Measurements from ENCODE around the gene SNED1. TPM values are rescaled to one million over a fixed set of nuclear protein-coding genes. Genes with fewer than 3 reads are reported as not detected.

The SNED1 gene
- total RNA-seq, 2 experiments from 2014 or later: 0.91 to 1.0 TPM

DNA sequence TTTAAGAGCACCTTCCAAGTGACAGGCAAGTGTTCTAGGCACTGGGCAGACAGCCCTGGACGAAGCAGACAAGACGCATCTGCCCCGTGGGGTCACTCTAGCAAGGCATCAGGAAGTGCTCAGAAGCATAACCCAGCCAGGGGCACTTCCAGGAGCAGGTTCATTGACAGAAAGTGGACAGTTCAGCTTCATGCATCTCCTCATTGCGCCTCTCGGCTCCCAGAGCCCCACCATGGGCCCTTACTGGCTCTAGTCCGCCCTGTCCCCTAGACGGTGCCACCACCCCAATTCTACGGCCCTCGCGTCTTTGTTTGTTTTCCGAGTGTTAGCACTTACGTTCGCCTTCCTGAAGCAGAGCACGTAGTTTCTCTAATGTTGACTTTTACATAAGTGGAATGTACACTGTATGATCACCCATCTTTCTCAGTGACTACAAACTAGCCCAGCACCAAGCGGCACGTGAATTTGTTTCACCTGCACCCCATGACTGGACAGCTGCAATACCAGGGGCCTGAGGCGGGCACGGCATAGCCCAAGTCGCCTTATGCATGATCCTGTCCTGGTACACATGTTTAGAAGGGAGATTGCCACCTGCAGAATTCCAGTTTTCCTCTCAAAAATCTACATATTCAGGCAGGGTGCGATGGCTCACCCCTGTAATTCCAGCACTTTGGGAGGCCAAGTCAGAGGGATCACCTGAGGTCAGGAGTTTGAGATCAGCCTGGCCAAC is 33.2 kb downstream of the SNED1 start:
- peaks cover 4% of the 10 kb centered on the region for H3K36me3 Mint-ChIP-seq
- no peaks in the 10 kb centered on the region for H3K27me3 Mint-ChIP-seq
- H3K4me3 Mint-ChIP-seq: no peak overlapping the region
- no peak for DNase-seq
- H3K9me3 Mint-ChIP-seq: peaks cover 4% of the 10 kb centered on the region
- H3K27ac Mint-ChIP-seq: no peak overlapping the region
- peaks cover 2% of the 10 kb centered on the region for H3K4me1 Mint-ChIP-seq

DNA sequence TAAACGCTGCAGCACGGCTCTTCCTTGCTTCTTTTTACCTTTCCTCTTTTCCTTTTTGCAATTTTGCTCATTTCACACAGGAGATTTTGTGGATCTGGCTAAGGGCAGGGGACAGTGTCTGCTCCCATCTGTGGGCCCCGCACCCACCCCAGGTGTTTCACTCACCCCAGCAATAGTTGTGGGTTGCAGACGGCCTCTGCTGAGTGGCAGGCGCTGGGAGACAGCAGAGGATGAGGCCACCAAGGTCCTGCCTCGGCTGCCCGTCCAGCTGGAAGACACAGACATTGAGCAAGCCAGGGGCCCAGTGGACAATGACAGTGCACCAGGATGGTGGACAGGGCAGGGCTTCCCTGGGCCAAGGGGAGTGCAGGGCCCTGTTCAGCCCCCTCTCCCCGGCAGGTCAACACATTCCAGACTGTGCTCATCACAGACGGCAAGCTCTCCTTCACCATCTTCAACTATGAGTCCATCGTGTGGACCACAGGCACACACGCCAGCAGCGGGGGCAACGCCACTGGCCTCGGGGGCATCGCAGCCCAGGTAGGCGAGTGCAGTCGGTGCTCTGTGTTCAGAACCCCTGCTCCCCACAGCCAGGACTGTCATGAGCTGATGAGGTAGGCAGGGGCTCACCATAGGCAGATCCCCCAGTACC is 35.0 kb downstream of the SNED1 start:
- H3K4me1 Mint-ChIP-seq: peaks cover 8% of the 10 kb centered on the region

DNA sequence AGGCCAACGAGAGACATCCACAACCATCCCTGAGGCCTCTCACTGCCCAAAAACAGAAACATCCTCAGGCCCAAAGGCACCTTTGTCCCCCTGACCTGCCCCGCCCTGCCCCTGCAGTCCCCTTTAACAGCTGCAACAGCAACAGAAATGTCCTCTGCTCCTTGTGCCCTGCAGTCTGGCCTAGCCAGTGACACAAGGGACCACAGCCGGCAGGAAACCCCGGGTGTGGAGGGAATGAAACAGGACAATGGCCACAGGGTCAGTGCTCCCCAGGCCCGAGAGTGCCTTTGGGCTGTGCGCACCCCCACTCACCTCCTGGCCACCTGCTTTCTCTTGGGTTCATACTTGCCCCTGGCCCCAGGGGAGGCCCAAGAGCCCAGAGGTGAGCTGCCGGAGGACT is 35.6 kb downstream of the SNED1 start:
- H3K4me1 Mint-ChIP-seq: peaks cover 8% of the 10 kb centered on the region
- H3K27me3 Mint-ChIP-seq: no peaks in the 10 kb centered on the region
- H3K9me3 Mint-ChIP-seq: no peaks in the 10 kb centered on the region
- no peak overlapping the region for H3K27ac Mint-ChIP-seq
- no peak for DNase-seq
- H3K36me3 Mint-ChIP-seq: no peaks in the 10 kb centered on the region
- no peak overlapping the region for H3K4me3 Mint-ChIP-seq

More for the DNA sequence above, 35.0 kb downstream of the SNED1 start:
- no peak overlapping the region for H3K27ac Mint-ChIP-seq
- peaks cover under 1% of the 10 kb centered on the region for H3K36me3 Mint-ChIP-seq
- no peaks in the 10 kb centered on the region for H3K9me3 Mint-ChIP-seq
- DNase-seq: no peak
- H3K27me3 Mint-ChIP-seq: no peaks in the 10 kb centered on the region
- no peak overlapping the region for H3K4me3 Mint-ChIP-seq

DNA sequence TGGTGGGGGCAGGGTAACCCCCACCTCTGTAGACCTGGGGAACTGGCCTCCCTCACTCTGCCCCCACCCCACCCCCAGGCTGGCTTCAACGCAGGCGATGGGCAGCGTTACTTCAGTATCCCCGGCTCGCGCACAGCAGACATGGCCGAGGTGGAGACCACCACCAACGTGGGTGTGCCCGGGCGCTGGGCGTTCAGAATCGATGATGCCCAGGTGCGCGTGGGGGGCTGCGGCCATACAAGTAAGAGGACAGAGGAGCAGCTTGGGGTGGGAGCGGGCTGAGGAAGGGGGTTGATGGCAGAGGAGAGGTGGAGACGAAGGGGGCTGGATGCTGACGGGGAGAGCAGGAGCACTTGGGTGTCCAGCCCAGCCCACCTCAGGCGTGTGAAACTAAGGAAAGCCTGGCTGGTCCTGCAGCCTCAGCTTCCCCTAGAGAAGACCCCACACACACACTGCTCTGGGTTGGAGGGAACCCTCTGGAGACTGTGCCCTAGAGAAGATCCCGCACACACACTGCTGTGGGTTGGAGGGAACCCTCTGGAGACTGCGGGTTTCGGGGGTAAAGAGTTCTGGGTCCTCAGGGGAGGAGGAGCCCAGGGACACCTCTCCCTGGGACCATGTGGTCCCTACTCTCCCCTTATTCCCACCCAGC is 36.2 kb downstream of the SNED1 start:
- H3K4me1 Mint-ChIP-seq: peaks cover 8% of the 10 kb centered on the region
- no peaks in the 10 kb centered on the region for H3K9me3 Mint-ChIP-seq
- no peaks in the 10 kb centered on the region for H3K36me3 Mint-ChIP-seq
- DNase-seq: no peak
- H3K27me3 Mint-ChIP-seq: no peaks in the 10 kb centered on the region
- H3K4me3 Mint-ChIP-seq: peak overlapping the region; percentile 4
- H3K27ac Mint-ChIP-seq: no peak overlapping the region

DNA sequence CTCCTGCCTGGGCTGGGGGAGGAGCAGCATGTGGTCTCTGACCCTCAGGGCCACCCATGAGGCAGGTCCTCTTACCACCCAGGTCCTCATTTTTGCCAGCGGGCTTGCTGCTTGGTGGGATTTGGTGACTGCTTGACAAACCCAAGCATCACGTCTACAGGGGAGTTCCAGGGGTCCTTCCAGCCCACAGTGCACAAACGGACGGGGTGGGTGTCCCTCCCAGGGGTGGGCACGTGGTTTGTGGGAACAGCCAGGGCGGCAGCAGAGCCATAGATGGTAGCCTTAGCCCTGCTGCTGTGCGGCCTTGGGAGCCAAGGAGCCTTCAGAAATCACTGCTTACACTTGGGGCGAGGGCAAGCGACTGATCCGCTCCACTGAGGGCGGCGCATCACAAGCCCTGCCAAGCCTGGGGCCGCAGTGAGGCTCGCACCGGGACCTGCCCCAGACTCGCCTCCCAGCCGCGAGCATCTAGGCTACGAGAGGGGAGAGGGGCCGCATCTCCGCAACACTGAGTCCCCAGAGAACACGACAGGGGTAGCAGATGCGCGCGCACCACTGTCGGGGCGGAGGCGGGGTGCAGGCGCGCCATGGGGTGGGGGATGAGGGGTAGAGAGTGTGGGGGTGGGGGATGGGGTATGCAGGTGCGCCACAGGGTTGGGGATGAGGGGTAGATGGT is 36.9 kb downstream of the SNED1 start:
- H3K27me3 Mint-ChIP-seq: no peaks in the 10 kb centered on the region
- H3K36me3 Mint-ChIP-seq: no peaks in the 10 kb centered on the region
- peak overlapping the region; percentile 29 for H3K4me3 Mint-ChIP-seq
- no peaks in the 10 kb centered on the region for H3K9me3 Mint-ChIP-seq
- no peak overlapping the region for H3K27ac Mint-ChIP-seq
- DNase-seq: peak; percentile 32
- H3K4me1 Mint-ChIP-seq: peaks cover 8% of the 10 kb centered on the region

DNA sequence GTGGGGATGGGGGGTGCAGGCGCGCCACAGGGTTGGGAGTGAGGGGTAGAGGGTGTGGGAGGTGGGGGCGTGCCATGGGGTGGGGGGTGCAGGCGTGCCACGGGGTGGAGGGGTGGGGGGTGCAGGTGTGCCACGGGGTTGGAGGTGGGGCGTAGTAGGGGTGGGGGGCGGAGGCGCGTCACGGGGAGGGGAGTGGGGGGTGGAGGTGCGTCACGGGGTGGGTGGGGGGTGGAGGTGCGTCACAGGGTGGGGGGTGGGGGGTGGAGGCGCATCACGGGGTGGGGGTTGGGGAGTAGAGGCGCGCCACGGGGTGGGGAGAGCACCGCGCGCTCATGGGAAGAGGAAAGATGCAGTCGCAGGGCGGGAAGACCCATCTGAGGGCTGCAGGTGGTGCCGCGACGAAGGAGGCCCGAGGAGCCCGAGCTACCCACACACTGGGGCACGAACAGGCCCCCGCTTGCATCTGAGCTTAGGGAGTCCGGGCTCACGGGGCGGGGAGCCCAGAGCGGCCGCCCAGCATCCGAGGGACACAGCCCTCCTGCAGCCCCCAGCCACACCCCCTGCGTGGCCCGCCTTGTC is 37.5 kb downstream of the SNED1 start:
- peaks cover 8% of the 10 kb centered on the region for H3K4me1 Mint-ChIP-seq
- H3K27ac Mint-ChIP-seq: no peak overlapping the region
- H3K36me3 Mint-ChIP-seq: no peaks in the 10 kb centered on the region
- no peaks in the 10 kb centered on the region for H3K9me3 Mint-ChIP-seq
- H3K27me3 Mint-ChIP-seq: no peaks in the 10 kb centered on the region
- peak overlapping the region; percentile 65 for H3K4me3 Mint-ChIP-seq
- peak; percentile 39 for DNase-seq

DNA sequence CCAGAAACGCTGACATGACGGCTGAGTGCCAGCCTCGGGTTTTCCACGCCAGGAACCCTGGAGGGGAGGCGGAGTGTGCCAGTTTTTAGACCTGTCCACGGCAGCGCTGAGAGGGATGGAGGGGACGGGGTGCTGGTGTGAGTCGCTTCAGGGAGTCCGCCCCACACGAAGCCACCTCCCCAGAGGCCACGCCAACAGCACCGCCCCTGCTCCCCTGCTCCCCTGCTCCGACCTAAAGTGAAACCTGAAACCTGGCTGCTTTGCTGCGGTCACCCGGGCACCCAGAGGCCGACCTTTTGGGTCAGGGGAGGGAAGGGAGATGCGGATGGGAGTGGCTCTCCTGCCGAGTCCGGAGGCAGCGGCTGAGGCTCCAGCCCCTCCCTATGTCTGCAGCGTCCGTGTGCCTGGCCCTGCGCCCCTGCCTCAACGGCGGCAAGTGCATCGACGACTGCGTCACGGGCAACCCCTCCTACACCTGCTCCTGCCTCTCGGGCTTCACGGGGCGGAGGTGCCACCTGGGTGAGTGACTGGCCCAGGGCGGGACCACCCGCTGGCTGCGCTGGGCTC is 38.1 kb downstream of the SNED1 start:
- Mint-ChIP-seq H3K4me1 (peaks cover 11% of the 10 kb centered on the region), H3K27ac (peak overlapping the region; percentile 29), H3K36me3 (no peaks in the 10 kb centered on the region), H3K9me3 (no peaks in the 10 kb centered on the region), H3K27me3 (no peaks in the 10 kb centered on the region), H3K4me3 (peak overlapping the region; percentile 65)
- peak; percentile 73 for DNase-seq

DNA sequence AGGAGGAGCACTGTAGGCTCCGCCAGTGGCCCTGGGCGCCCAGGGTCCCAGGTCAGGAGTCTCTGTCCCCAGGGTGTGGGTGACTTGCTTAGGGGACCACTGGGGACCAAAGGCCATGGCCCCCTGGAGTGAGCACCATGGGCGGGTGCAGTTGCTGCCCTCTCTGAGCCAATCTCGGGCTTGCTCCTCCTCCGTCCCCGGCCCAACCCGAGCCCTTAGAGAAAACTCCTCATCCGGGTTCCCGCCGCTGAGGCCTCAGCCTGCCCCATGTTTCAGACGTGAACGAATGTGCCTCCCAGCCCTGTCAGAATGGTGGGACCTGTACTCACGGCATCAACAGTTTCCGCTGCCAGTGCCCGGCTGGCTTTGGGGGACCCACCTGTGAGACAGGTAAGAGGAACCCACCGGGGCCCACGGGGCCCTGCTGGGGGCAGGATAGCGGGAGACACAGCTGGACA is 38.6 kb downstream of the SNED1 start:
- H3K27me3 Mint-ChIP-seq: no peaks in the 10 kb centered on the region
- H3K9me3 Mint-ChIP-seq: no peaks in the 10 kb centered on the region
- peaks cover 16% of the 10 kb centered on the region for H3K4me1 Mint-ChIP-seq
- H3K4me3 Mint-ChIP-seq: peak overlapping the region; percentile 66
- no peaks in the 10 kb centered on the region for H3K36me3 Mint-ChIP-seq
- no peak overlapping the region for H3K27ac Mint-ChIP-seq
- DNase-seq: peak; percentile 22

DNA sequence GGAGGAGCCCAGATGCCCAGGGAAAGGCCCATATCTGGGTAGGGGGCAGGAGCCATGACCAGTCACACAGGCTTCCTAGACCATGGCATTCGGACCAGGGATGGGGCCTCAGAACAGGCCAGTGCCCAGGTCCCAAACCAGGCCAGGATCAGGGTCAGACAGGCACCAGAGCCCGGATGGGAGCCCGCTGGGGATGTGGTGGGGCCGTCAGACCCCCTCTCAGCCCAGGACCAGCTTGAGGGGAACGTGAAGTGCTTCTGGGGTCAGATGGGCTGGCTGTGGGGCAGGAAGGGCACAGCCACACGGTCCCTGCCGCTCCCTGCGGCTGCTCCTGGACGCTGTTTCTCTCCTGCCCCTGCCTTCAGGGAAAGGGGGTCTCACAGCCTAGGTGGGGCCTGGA is 39.1 kb downstream of the SNED1 start:
- H3K36me3 Mint-ChIP-seq: no peaks in the 10 kb centered on the region
- no peak for DNase-seq
- H3K9me3 Mint-ChIP-seq: no peaks in the 10 kb centered on the region
- peaks cover 19% of the 10 kb centered on the region for H3K4me1 Mint-ChIP-seq
- H3K4me3 Mint-ChIP-seq: no peak overlapping the region
- no peaks in the 10 kb centered on the region for H3K27me3 Mint-ChIP-seq
- no peak overlapping the region for H3K27ac Mint-ChIP-seq

DNA sequence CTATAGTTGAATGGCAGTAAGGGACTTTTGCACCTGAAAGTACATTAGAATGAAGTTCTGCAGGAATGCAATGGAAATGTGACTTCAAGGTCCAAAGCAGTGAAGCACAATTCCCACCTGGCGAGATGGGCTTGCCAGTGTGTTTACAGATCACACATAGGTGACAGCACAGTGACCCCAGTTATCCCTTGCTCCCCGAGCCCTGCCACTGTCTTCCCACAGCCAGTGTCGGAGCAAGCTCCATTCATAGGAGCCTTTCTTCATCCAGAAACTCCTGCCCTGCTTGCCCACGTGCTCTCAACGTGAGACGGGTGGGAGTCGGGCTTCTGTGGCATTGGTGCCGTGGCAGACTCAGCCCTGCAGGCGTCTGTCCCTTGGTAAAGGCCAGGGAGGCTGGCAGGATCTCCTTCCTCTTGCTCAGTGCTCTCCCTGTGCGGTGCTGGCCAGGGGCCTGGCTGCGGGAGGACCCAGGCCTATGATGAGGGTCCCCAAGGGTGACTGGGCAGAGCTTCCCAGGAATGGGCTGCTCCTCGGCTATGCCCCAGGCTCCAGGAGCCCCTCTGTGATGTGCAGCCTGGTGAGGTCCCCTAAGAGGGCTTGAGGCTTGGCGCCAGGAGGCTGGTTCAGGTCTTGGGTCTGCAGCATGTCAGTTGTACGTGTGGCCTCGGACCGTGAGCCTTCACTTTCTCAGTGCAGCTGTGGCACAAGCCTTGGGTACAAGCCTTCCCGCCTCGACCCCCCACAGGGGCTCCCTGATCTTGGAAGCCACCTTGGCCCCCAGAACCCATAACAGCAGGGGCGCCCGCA is 40.2 kb downstream of the SNED1 start:
- no peak for DNase-seq

DNA sequence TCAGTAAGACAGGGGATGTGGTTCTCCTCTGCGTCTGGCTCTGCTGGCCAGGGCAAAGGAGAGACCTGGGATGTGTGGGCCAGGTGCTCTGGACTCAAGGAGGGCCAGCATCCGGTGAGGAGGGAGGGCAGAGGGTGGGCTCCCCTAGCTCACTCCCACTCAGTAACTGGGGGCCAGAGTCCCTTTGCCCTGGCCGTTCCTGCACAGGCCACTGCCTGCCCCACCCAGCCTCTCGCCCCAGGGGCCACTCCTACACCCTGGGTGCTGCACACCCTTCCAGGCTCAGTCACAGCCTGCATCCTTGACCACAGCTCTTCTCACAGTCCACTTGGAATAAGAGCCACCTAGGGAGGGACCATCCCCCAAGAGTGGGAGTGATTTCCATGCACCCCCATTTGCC is 41.0 kb downstream of the SNED1 start:
- H3K36me3 Mint-ChIP-seq: peaks cover 1% of the 10 kb centered on the region
- DNase-seq: no peak
- H3K27ac Mint-ChIP-seq: no peak overlapping the region
- H3K27me3 Mint-ChIP-seq: no peaks in the 10 kb centered on the region
- peaks cover 24% of the 10 kb centered on the region for H3K4me1 Mint-ChIP-seq
- no peak overlapping the region for H3K4me3 Mint-ChIP-seq
- peaks cover 2% of the 10 kb centered on the region for H3K9me3 Mint-ChIP-seq

More for the DNA sequence above, 40.2 kb downstream of the SNED1 start:
- Mint-ChIP-seq H3K4me3 (no peak overlapping the region), H3K36me3 (peaks cover 1% of the 10 kb centered on the region), H3K27me3 (no peaks in the 10 kb centered on the region), H3K27ac (no peak overlapping the region), H3K4me1 (peaks cover 24% of the 10 kb centered on the region), H3K9me3 (peaks cover 2% of the 10 kb centered on the region)

DNA sequence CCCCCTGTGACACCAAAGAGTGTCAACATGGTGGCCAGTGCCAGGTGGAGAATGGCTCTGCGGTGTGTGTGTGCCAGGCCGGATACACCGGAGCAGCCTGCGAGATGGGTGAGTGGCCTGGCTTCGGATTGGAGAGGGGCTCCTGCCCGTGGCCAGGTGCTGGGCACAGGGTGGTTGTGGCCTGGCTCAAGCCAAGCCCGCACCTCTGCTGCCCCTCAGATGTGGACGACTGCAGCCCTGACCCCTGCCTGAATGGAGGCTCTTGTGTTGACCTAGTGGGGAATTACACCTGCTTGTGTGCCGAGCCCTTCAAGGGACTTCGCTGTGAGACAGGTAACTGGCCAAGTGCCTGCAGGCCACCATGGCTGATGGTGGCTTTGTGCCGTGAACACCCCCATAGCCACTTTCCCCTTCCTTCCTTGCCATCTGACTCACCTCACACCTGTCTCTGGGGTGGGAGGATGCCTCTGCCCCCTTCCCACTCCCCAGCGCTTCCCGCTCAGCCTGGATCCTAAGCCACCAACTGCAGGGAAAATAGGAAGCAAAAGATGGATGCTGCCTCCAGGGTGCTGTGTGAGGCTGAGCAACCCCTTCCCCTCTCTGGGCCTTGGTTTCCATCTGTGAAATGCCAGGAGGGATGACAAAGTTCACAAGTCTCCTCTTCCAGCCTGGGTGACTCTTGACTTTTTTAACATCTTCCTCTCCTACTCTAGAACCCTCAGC is 41.8 kb downstream of the SNED1 start:
- H3K36me3 Mint-ChIP-seq: peaks cover 5% of the 10 kb centered on the region
- no peak for DNase-seq
- no peak overlapping the region for H3K4me3 Mint-ChIP-seq
- H3K4me1 Mint-ChIP-seq: peaks cover 22% of the 10 kb centered on the region
- peaks cover 6% of the 10 kb centered on the region for H3K9me3 Mint-ChIP-seq
- H3K27me3 Mint-ChIP-seq: no peaks in the 10 kb centered on the region
- H3K27ac Mint-ChIP-seq: no peak overlapping the region

DNA sequence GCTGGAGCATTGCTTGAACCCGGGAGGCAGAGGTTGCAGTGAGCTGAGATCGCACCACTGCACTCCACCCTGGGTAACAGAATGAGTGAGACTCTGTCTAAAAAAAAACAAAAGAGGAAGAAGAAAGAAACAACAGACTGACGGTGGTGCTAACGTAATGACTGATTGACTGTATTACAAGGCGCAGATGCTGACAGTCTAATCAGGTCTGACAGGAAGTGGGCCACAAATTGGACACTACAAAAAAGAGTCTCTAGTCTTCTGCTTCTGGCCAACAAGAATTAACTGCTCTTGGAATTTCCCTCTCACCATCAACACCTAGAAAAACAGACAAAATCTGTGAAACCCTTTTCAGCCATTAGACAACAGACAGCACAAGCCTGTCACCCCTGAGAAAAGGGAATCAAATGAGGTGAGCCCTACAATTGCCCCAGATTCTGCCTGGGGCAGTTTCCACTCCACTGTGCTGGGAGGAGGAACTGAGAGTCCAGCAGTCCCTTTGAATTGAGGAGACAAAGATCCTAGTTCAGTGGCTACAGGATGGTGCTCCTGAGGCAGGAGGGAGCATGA is 43.3 kb downstream of the SNED1 start:
- H3K9me3 Mint-ChIP-seq: peaks cover 6% of the 10 kb centered on the region
- no peak for DNase-seq
- peak overlapping the region; percentile 29 for H3K27ac Mint-ChIP-seq
- H3K27me3 Mint-ChIP-seq: no peaks in the 10 kb centered on the region
- H3K4me3 Mint-ChIP-seq: no peak overlapping the region
- peaks cover 5% of the 10 kb centered on the region for H3K36me3 Mint-ChIP-seq
- H3K4me1 Mint-ChIP-seq: peaks cover 22% of the 10 kb centered on the region
